ENCODE results near the gene SAA2.

GRCh38 chr11:18271206-18271605 is 22.7 kb upstream of the SAA2 start:
- TF ChIP-seq POLR2AphosphoS5 (IDR thresholded peaks at IDR 0.05) (no peak), POLR2A (IDR thresholded peaks at IDR 0.05) (no peak), CTCF (IDR thresholded peaks at IDR 0.05) (no peak)
